B cell (primary cell): ENCODE data around the gene MYOM1. TPM values are rescaled to one million over a fixed set of nuclear protein-coding genes. Genes with fewer than 3 reads are reported as not detected.
A peak's percentile ranks its signal among the peaks of the same experiment; 100 is the strongest.

Source experiments
- ATAC-seq: fragments of 200-7000 bp; cut with Tn5 transposase; one replicate; pipeline ENCODE4 v1.10.0; 2021; ENCODE audit warnings: low read depth, mild to moderate bottlenecking, moderate number of reproducible peaks, moderate library complexity
- CTCF ChIA-PET: fragments of 350-600 bp; sonication (Branson Sonifier 250); formaldehyde crosslinking; loops from one replicate; lab custom pipeline; 2021; ENCODE audit warnings: antibody characterized with exemption, inconsistent platforms; lab: Charles Lee
- POLR2A ChIA-PET: fragments of 350-600 bp; sonication (Branson Sonifier 250); formaldehyde crosslinking; loops from one replicate; lab custom pipeline; 2021; ENCODE audit warnings: antibody characterized with exemption; lab: Charles Lee
- DNase-seq: peaks from one replicate; pipeline ENCODE4 v3.0.0; 2013
- H2AFZ ChIP-seq: 2 replicates; pipeline ENCODE4 v1.6.1; 2012; ENCODE audit warnings: mild to moderate bottlenecking, low read depth, low read length; ENCODE audit not compliant: insufficient read depth, poor library complexity, severe bottlenecking
- H3K27ac ChIP-seq, 2 donors: 1 replicate in 1 of 2; 2 replicates in 1 of 2; pipeline ENCODE4 v1.5.1; 2012 to 2013; ENCODE audit warnings: low read length in 2 of 2, mild to moderate bottlenecking in 2 of 2, moderate library complexity in 1 of 2
- H3K27me3 ChIP-seq, 4 experiments: fragments of 200-600 bp in 1 of 4; sonication (generic) in 1 of 4; replicated peaks in 1 of 4; 1 replicate in 2 of 4; 2 replicates in 2 of 4; pipeline versions ENCODE4 v1.6.1 to v1.7.0; 2013 to 2016; ENCODE audit warnings: low read length in 3 of 4, mild to moderate bottlenecking in 2 of 4, mixed read lengths in 1 of 4, moderate library complexity in 1 of 4; ENCODE audit not compliant: insufficient read depth in 4 of 4, control insufficient read depth in 3 of 4; ENCODE audit errors: control extremely low read depth in 1 of 4
- H3K36me3 ChIP-seq, 2 experiments: replicated peaks in 1 of 2; 1 replicate in 1 of 2; 2 replicates in 1 of 2; pipeline versions ENCODE4 v1.6.1 to v1.7.1; 2013; ENCODE audit warnings: low read length in 1 of 2; ENCODE audit not compliant: insufficient read depth in 2 of 2, control insufficient read depth in 1 of 2; ENCODE audit errors: control extremely low read depth in 1 of 2, extremely low read depth in 1 of 2
- H3K4me1 ChIP-seq, 2 donors: fragments of 200-600 bp in 1 of 2; sonication (generic) in 1 of 2; 1 replicate in 1 of 2; 2 replicates in 1 of 2; pipeline versions ENCODE4 v1.5.1 to v1.6.1; 2013 to 2017; ENCODE audit warnings: low read length in 2 of 2; ENCODE audit not compliant: control insufficient read depth in 2 of 2, insufficient read depth in 2 of 2
- H3K4me2 ChIP-seq: replicated peaks from 2 replicates; pipeline ENCODE3; 2012; ENCODE audit warnings: mild to moderate bottlenecking, low read depth, low read length; ENCODE audit not compliant: poor library complexity, severe bottlenecking
- H3K4me3 ChIP-seq, 5 experiments: fragments of 200-600 bp in 1 of 5; sonication (generic) in 1 of 5; 1 replicate in 3 of 5; 2 replicates in 2 of 5; pipeline versions ENCODE4 v1.5.1 to v1.7.0; 2011 to 2016; ENCODE audit warnings: low read length in 4 of 5, mild to moderate bottlenecking in 4 of 5, low read depth in 2 of 5, control low read depth in 1 of 5, moderate library complexity in 1 of 5; ENCODE audit not compliant: insufficient read depth in 1 of 5; ENCODE audit errors: control extremely low read depth in 1 of 5, extremely low read depth in 1 of 5
- H3K79me2 ChIP-seq: fragments of 200-600 bp; sonication (generic); one replicate; pipeline ENCODE4 v1.6.0; 2016; ENCODE audit warnings: low read length; ENCODE audit not compliant: control insufficient read depth, insufficient read depth
- H3K9ac ChIP-seq: fragments of 200-600 bp; sonication (generic); 2 replicates; pipeline ENCODE4 v1.6.1; 2017; ENCODE audit warnings: mild to moderate bottlenecking, low read length, moderate library complexity
- H3K9me3 ChIP-seq, 3 donors: one replicate each; pipeline versions ENCODE4 v1.6.1 to v1.7.1; 2013; ENCODE audit warnings: low read length in 2 of 3; ENCODE audit not compliant: control insufficient read depth in 2 of 3, insufficient read depth in 1 of 3; ENCODE audit errors: control extremely low read depth in 1 of 3
- H4K20me1 ChIP-seq: 2 replicates; pipeline ENCODE4 v1.6.0; 2012; ENCODE audit warnings: mild to moderate bottlenecking, low read length; ENCODE audit not compliant: insufficient read depth, control insufficient read depth, poor library complexity, severe bottlenecking
- H3K27ac Mint-ChIP-seq: one replicate; pipeline ENCODE4 v1.8.0; 2021; ENCODE audit warnings: mixed read lengths
- H3K27me3 Mint-ChIP-seq: one replicate; pipeline ENCODE4 v1.8.0; 2021; ENCODE audit warnings: mixed read lengths
- H3K4me1 Mint-ChIP-seq: one replicate; pipeline ENCODE4 v1.8.0; 2021; ENCODE audit warnings: mixed read lengths
- H3K4me3 Mint-ChIP-seq: one replicate; pipeline ENCODE4 v1.8.0; 2021; ENCODE audit warnings: mixed read lengths
- H3K9me3 Mint-ChIP-seq: one replicate; pipeline ENCODE4 v1.8.0; 2022; ENCODE audit warnings: mixed read lengths; ENCODE audit not compliant: insufficient read depth
- CTCF ChIP-seq: fragments of 200-600 bp; IDR thresholded peaks from one replicate; pipeline ENCODE4 v1.8.0; 2022; ENCODE audit warnings: antibody characterized with exemption, mild to moderate bottlenecking
- EZH2 ChIP-seq: IDR thresholded peaks from 2 replicates; pipeline ENCODE4 v1.6.1; 2012; ENCODE audit warnings: borderline replicate concordance, low read depth, mild to moderate bottlenecking, moderate library complexity, low read length; ENCODE audit not compliant: insufficient read depth, poor library complexity, severe bottlenecking
- WGBS: methylation state at CpG from one replicate; pipeline ENCODE4 v1.1.5; 2013; ENCODE audit warnings: missing lambda C conversion rate; ENCODE audit not compliant: insufficient coverage; 5-methylcytosine and 5-hydroxymethylcytosine counted together
- intact Hi-C: fragments of 100-400 bp; cut with micrococcal nuclease; formaldehyde crosslinking; loops from one replicate; pipeline ENCODE4 v1.10.0; 2022
- polyA minus RNA-seq: library from RNA; depleted of rRNA, polyadenylated mRNA; stranded (reverse); fragments of >200 nt; gene quantifications from 2 replicates; pipeline ENCODE4 v1.2.3, GENCODE V29; 2012
- polyA plus RNA-seq: library from polyadenylated mRNA; depleted of rRNA; stranded (reverse); fragments of >200 nt; gene quantifications from 2 replicates; pipeline ENCODE4 v1.2.3, GENCODE V29; 2012
- total RNA-seq, 2 donors: library from RNA; stranded (reverse); fragments of 120-200 nt in 1 of 2; gene quantifications; 1 replicate in 1 of 2; 2 replicates in 1 of 2; pipeline versions ENCODE4 v1.2.3 to v1.2.4, GENCODE V29; 2013 to 2022

MYOM1 gene
- total RNA-seq (12.8 and 16.1 TPM in 2 replicates), polyA plus RNA-seq (1.5 TPM in 2 replicates), polyA minus RNA-seq (0.60 and 1.00 TPM in 2 replicates)
- total RNA-seq (2013): 15.9 TPM

GRCh38 chr18:3219631-3220335 is at the start of gene MYOM1:
MYOM1 (minus strand) TSS chr18:3219968; CDS start chr18:3215223, 4,745 bp downstream.
- CTCF ChIA-PET: interaction anchor here (1.1 to 2.7 kb wide), 4 partner anchors 57 to 226 kb away, joined by 3 to 10 read pairs (median 5); no protein-coding TSS in a partner anchor
- no peak for TF ChIP-seq EZH2
- no peak for TF ChIP-seq CTCF
- Mint-ChIP-seq H3K27ac (no peak within 1 kb of the TSS), H3K27me3 (no peaks in the 10 kb centered on the region), H3K4me3 (no peak within 1 kb of the TSS), H3K9me3 (no peaks in the 10 kb centered on the region), H3K4me1 (no peaks in the 10 kb centered on the region)
- DNase-seq (no peak), ATAC-seq (no peak)
- 95% methylated on average over 7 of the region's 9 CpGs for WGBS
- Histone ChIP-seq H3K27ac (no peak within 1 kb of the TSS), H3K36me3 (no peaks in the 10 kb centered on the region), H3K27me3 (no peaks in the 10 kb centered on the region), H3K9ac (no peak within 1 kb of the TSS), H4K20me1 (no peaks in the 10 kb centered on the region), H3K4me2 (no peak within 1 kb of the TSS), H3K4me3 (no peak within 1 kb of the TSS), H2AFZ (no peak within 1 kb of the TSS), H3K79me2 (no peaks in the 10 kb centered on the region), H3K9me3 (no peaks in the 10 kb centered on the region), H3K4me1 (no peaks in the 10 kb centered on the region)
- POLR2A ChIA-PET: interaction anchor here (0.5 kb wide), 1 partner anchor 23 kb away, joined by 3 read pairs; no protein-coding TSS in a partner anchor
- intact Hi-C loops: no loop called here

- peaks cover 0 to 14% of the 10 kb centered on the region in 2 experiments for H3K36me3 ChIP-seq
- Mint-ChIP-seq H3K27ac (peak overlapping the region; percentile 51), H3K9me3 (no peaks in the 10 kb centered on the region), H3K4me3 (no peak overlapping the region), H3K27me3 (no peaks in the 10 kb centered on the region), H3K4me1 (peaks cover 64% of the 10 kb centered on the region)
- H4K20me1 ChIP-seq: peaks cover 71% of the 10 kb centered on the region
- CTCF ChIA-PET: no interaction called here
- WGBS: 90% methylated on average over 2 of the region's 4 CpGs
- no peak overlapping the region for H3K4me3 ChIP-seq
- H3K79me2 ChIP-seq: peaks cover 80% of the 10 kb centered on the region
- intact Hi-C loops: no loop called here
- H3K4me2 ChIP-seq: peak overlapping the region; percentile 12
- H3K4me1 ChIP-seq: peaks cover 48 to 53% of the 10 kb centered on the region in 2 donors
- no peak overlapping the region for H3K9ac ChIP-seq
- POLR2A ChIA-PET: no interaction called here
- no peaks in the 10 kb centered on the region for H3K27me3 ChIP-seq
- no peaks in the 10 kb centered on the region for H3K9me3 ChIP-seq
- TF ChIP-seq CTCF (no peak), EZH2 (no peak)
- H2AFZ ChIP-seq: no peak overlapping the region
- ATAC-seq: no peak
- DNase-seq: no peak
- peak overlapping the region in 1 of 2 donors; percentile 67 for H3K27ac ChIP-seq
Measured at GRCh38 chr18:3269241-3269913, 49.6 kb upstream of the MYOM1 start.
